HG03066 (cell line): ENCODE data around the gene EFNA4.

Experiments
- ATAC-seq: cut with Tn5 transposase; IDR thresholded peaks from one replicate; pipeline ENCODE4 v1.9.1; 2021; ENCODE audit warnings: low read depth; ENCODE audit not compliant: unreplicated experiment

The EFNA4 gene

GRCh38 chr1:155084722-155085503 is 21.4 kb downstream of the EFNA4 start:
- ATAC-seq = peak; percentile 78

DNA sequence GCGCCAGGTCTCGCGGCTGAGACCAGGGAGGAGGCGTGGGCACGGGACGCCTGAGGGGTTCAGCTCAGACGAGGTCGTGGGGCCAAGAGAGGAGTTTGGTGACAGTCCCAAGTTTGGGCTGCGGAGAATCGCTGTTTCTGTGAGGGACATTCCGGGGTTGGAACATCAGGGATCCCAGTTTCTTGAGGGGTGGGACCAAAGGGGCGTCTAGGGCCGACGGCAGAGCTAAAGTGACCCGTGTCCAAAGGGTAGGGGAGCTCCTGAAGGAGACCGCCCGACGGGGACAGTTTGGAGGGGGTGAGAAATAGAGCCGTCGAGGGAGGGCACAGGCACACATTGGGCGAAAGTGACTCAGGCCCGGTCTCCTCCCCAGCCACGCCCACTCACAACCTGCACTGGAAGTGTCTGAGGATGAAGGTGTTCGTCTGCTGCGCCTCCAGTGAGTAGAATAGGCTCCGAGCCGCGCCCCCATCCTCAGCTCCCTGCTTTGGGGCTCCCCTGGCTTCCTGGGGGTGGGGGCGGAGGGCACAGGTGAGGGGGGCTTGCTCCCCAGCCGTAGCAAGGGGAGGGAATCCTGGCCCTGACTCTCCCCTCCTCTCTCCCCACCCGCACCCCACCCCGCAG is 22.1 kb downstream of the EFNA4 start:
- no peak for ATAC-seq

GRCh38 chr1:155086128-155086741 is 22.7 kb downstream of the EFNA4 start:
- ATAC-seq = no peak

DNA sequence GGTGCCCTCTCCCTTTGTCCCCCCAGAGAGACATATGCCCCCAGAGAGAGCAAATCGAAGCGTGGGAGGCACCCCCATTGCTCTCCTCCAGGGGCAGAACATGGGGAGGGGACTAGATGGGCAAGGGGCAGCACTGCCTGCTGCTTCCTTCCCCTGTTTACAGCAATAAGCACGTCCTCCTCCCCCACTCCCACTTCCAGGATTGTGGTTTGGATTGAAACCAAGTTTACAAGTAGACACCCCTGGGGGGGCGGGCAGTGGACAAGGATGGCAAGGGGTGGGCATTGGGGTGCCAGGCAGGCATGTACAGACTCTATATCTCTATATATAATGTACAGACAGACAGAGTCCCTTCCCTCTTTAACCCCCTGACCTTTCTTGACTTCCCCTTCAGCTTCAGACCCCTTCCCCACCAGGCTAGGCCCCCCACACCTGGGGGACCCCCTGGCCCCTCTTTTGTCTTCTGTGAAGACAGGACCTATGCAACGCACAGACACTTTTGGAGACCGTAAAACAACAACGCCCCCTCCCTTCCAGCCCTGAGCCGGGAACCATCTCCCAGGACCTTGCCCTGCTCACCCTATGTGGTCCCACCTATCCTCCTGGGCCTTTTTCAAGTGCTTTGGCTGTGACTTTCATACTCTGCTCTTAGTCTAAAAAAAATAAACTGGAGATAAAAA is 23.5 kb downstream of the EFNA4 start:
- ATAC-seq = no peak

DNA sequence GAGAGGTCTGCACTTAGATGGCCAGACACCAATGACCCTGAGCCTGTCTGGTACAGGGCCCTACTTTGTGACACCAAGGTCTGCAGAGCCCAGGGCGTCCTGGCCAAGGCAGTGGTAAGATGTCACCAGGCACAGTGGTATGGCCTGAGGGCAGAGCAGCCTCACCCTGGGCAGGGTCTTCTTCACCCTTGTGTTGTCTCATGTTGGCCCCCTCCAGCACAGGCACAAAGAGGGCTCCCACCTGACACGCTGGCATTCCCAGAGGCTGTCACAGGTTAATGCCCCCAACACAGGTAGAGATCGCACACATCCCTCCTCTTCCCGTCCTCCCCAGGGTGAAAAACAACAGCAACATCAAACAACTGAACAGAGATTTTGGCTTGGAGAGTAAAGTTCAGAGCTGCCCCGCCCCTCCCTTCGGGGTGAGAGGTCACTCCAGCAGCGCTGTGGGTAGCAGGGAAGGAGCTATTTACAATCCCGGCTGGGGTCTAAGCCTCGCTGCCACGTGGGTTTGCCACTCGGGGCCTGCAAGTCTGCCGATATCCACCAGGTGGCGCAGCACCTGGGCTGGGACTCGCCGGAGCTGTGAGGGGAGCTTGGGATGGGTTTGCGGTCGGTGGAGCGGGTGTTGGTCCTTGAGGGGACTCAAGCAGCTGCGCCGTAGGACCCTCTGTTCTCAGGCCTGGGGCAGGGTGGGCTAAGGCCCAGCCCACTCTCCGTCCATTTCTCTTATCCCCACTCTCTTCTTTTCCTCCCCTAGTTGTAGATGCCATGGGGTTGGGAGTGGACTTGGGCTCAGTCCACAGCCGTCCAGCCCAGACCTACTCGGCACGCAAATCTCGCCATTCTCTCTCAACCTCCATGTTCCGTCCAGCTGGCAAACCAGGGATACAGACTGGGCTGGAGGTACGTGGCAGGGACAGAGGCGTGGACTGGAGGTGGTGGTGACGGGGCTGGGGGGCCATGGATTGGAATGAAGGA is 27.8 kb downstream of the EFNA4 start:
- no peak for ATAC-seq

GRCh38 chr1:155092131-155092530 is 28.6 kb downstream of the EFNA4 start:
- no peak for ATAC-seq

- no peak for ATAC-seq
Measured at GRCh38 chr1:155092641-155093040, 29.1 kb downstream of the EFNA4 start.

DNA sequence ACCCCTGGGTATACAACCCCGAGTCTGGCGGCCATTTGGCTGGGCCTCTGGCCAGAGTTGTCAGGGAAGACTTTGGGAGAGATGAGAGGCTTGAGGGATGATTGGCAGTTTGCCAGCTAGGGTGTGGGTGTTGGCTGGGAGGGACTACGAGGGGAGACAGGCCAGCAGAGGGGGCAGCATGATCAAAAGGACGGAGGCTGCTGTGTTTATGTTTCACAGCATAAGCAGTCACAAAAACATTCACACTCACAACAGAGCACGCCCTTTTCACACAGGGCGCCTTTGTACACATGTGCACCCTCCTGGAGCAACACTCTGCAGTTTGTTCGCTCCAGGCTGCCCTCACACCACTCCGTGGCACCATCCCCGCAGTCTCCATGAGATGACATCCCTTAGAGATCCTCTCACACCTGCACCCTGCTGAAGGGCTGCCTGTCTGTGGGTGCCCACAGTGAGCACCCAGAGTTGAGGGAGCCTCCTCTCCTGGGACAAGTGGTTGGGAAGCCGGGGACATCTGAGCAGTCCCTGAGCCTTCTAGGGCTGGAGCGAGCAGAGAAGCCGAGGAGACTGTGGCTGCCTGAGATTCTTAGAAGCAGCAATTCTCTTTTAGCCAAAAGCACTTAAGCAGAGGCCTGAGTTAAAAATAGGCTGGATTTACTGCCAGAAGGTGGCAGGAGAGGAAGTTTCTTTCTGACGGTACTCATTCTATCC is 30.5 kb downstream of the EFNA4 start:
- ATAC-seq = no peak

DNA sequence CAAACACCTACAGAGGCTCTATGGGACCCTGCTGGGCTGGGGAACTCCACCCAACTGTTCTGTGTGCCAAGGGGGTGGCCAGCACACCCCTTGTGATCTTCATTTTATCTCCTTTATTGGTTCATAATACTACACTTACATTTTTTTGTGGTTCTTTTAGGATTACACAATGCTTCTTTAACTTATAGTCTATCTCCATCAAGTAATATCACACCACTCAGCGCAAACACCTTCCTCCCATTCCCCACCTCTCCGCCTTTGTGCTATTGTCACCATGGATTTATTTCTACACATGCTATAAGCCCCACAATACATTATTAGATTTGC is 31.0 kb downstream of the EFNA4 start:
- ATAC-seq = no peak

- ATAC-seq = no peak
Measured at GRCh38 chr1:155099331-155099730, 35.8 kb downstream of the EFNA4 start.

GRCh38 chr1:155103325-155103724 is 39.8 kb downstream of the EFNA4 start:
- ATAC-seq = no peak

DNA sequence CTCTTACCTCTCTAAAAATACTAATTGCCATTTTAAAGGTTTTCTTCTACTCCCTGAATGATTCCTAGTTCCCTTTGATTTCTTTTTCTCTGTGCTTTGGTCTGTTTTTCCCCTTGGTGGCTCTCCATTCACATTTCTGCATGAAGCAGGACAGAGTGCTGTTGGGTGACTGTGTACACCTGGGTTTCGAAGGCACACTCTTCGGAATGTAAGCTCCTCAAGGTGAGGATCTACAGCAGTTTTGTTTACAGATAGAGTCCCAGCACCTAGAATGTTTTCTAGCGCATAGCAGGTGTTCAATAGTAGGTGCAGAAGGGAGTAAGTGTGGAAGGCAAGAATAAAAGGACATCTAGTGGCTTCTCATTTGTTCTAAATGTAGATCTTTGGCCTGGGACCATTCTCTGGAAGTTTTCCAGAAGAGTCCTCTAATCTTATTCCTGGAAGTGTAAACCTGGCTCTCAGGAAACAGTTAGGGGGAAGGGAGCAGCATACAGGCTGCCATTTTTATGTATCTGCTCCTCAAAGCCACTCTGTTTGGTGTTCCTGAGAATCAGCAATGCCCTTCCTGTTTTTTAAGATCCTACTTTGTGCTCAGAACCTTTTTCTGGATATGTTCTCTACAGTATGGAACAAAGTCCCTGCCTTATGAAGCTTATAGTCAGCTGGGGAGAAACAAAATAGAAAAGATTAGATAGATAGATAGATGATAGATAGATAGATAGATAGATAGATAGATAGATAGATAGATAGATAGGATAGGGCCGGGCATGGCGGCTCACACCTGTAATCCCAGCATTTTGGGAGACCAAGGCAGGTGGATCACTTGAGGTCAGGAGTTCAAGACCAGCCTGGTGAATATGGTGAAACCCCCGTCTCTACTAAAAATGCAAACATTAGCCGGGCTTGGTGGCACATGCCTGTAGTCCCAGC is 41.3 kb downstream of the EFNA4 start:
- ATAC-seq = no peak

GRCh38 chr1:155105604-155106011 is 42.1 kb downstream of the EFNA4 start:
- no peak for ATAC-seq

DNA sequence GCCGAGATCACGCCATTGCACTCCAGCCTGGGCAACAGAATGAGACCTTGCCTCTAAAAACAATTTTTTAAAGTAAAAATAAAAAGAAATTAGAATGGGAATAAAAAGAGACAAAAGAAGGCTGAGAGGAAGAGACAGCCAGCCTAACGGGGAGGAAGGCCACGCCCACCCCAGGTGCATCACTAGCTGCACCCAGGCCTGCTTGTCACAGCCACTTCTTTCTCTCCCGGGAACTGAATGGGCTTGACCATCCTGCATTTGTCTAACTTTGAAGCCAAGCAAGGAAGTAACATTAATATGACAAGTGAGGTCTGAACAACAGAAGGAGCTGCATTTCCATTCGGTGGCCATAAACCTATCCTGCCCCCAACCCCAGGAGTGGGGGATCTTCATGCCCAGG is 43.3 kb downstream of the EFNA4 start:
- ATAC-seq = no peak

GRCh38 chr1:155107309-155108264 is 44.0 kb downstream of the EFNA4 start:
- no peak for ATAC-seq

DNA sequence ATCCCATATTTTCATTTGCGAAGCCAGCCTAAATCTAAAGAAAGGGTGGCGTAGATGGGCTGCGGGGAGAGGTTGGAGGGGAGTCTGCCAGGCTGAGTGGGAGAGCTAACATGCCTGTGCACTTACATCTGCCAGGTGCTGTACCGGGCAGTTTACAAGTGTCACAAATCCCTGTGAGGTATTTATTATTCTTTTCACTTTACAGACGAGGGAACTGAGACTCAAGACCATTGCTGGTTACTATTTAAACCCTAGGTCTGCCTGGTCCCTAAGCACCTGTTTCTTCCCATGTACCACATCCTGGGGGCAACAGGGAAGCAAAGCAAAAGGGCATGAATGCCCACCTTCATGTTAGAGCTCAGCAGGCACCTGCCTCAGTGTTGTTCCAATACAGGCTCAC is 44.8 kb downstream of the EFNA4 start:
- ATAC-seq = no peak

DNA sequence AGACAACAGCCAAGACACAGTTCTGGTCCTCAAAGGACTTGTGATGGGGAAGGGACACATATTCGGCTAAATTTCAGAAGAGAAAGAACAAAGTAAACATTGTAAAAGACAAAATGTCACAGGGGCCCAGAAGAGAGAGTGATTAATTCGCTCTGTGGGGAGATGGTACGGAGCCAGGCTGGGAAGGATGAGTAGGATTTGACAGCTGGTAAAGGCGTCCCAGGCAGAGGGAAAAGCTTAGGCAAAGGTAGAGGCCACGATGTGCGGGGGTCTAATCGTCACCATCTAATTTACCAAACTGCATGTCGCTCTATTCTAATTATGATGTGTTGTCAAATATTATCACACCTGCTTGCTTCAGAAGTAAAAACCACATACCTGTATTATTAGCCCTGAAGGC is 46.8 kb downstream of the EFNA4 start:
- no peak for ATAC-seq

GRCh38 chr1:155110826-155111225 is 47.3 kb downstream of the EFNA4 start:
- ATAC-seq = no peak
